ENCODE measurements around the gene TENT5D.

GRCh38 chrX:80432441-80432840 lies 12.2 kb downstream of the TENT5D start:
- TF ChIP-seq, protein P1, sequence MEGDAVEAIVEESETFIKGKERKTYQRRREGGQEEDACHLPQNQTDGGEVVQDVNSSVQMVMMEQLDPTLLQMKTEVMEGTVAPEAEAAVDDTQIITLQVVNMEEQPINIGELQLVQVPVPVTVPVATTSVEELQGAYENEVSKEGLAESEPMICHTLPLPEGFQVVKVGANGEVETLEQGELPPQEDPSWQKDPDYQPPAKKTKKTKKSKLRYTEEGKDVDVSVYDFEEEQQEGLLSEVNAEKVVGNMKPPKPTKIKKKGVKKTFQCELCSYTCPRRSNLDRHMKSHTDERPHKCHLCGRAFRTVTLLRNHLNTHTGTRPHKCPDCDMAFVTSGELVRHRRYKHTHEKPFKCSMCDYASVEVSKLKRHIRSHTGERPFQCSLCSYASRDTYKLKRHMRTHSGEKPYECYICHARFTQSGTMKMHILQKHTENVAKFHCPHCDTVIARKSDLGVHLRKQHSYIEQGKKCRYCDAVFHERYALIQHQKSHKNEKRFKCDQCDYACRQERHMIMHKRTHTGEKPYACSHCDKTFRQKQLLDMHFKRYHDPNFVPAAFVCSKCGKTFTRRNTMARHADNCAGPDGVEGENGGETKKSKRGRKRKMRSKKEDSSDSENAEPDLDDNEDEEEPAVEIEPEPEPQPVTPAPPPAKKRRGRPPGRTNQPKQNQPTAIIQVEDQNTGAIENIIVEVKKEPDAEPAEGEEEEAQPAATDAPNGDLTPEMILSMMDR (IDR thresholded peaks at IDR 0.05): no peak
- TF ChIP-seq POLR2AphosphoS5 (IDR thresholded peaks at IDR 0.05; ENCODE audit: low read depth, low read length) (no peak), SIN3A (IDR thresholded peaks at IDR 0.05; ENCODE audit: borderline replicate concordance, insufficient read depth, low read depth, low read length) (no peak), TCF7L2 (IDR thresholded peaks at IDR 0.05; ENCODE audit: low read depth, low read length) (no peak)

Measured in Panc1 (cell line).